HepG2 (cell line): ENCODE results near the gene CRNKL1. TPM values are rescaled to one million over a fixed set of nuclear protein-coding genes. Genes with fewer than 3 reads are reported as not detected.

Experiments
- ELF4 ChIP-seq: sonication (generic); formaldehyde crosslinking; IDR thresholded peaks from 2 replicates; pipeline ENCODE4 v1.5.0; 2020; ENCODE audit warnings: missing genetic modification reagents, mild to moderate bottlenecking, moderate library complexity, borderline replicate concordance
- FOXJ3 ChIP-seq: sonication (generic); formaldehyde crosslinking; IDR thresholded peaks from 2 replicates; pipeline ENCODE4 v1.4.0; 2020; ENCODE audit warnings: missing genetic modification reagents, mild to moderate bottlenecking, borderline replicate concordance
- MAF1 ChIP-seq: sonication (generic); formaldehyde crosslinking; IDR thresholded peaks from 2 replicates; pipeline ENCODE4 v1.5.0; 2020; ENCODE audit warnings: missing genetic modification reagents, borderline replicate concordance
- NFKB2 ChIP-seq: sonication (generic); formaldehyde crosslinking; IDR thresholded peaks from 2 replicates; pipeline ENCODE4 v1.4.0; 2020; ENCODE audit warnings: missing genetic modification reagents, borderline replicate concordance
- SIX1 ChIP-seq: sonication (generic); formaldehyde crosslinking; IDR thresholded peaks from 2 replicates; pipeline ENCODE4 v1.4.0; 2020; ENCODE audit warnings: missing genetic modification reagents, borderline replicate concordance
- STAT6 ChIP-seq: sonication (generic); formaldehyde crosslinking; IDR thresholded peaks from 2 replicates; pipeline ENCODE4 v1.4.0; 2020; ENCODE audit warnings: missing genetic modification reagents, mild to moderate bottlenecking, borderline replicate concordance
- ZMAT5 ChIP-seq: sonication (generic); formaldehyde crosslinking; IDR thresholded peaks from 2 replicates; pipeline ENCODE4 v1.5.0; 2020; ENCODE audit warnings: mild to moderate bottlenecking, low read depth, missing genetic modification reagents, borderline replicate concordance
- ZNF207 ChIP-seq: fragments of 450-650 bp; IDR thresholded peaks from 2 replicates; pipeline ENCODE4 v1.6.1; 2016; ENCODE audit warnings: antibody characterized with exemption, borderline replicate concordance
- ZNF776 ChIP-seq: sonication (generic); formaldehyde crosslinking; IDR thresholded peaks from 2 replicates; pipeline ENCODE4 v1.4.0; 2020; ENCODE audit warnings: mild to moderate bottlenecking, missing genetic modification reagents
- polyA plus RNA-seq, 8 experiments: library from polyadenylated mRNA; depleted of rRNA in 3 of 8; stranded (reverse) in 7 of 8; unstranded in 1 of 8; fragments of >200 nt; fragmentation: Illumina TruSeq in 4 of 8; extraction: Trizol in 4 of 8; gene quantifications; 2 replicates each; pipeline versions ENCODE4 v1.2.1 to v1.2.3, GENCODE V29; 2011 to 2016; ENCODE audit warnings: low read depth in 4 of 8, missing spikeins in 1 of 8, mixed read lengths in 1 of 8; ENCODE audit not compliant: insufficient read depth in 1 of 8
- total RNA-seq, 5 experiments: library from RNA; depleted of rRNA; stranded (reverse); fragments of >200 nt; fragmentation: Illumina TruSeq; extraction: Trizol; gene quantifications; 2 replicates each; pipeline ENCODE4 v1.2.3, GENCODE V29; 2016; ENCODE audit warnings: low read depth in 1 of 5
- TF ChIP-seq, protein P1 (sequence below), 2 experiments: fragments of 450-650 bp in 1 of 2; sonication (generic) in 1 of 2; formaldehyde crosslinking in 1 of 2; IDR thresholded peaks; 2 replicates each; pipeline versions ENCODE4 v1.6.1 to v1.8.0; 2016 to 2022; ENCODE audit warnings: antibody characterized with exemption in 1 of 2, mild to moderate bottlenecking in 1 of 2, missing genetic modification reagents in 1 of 2

CRNKL1 gene
- total and polyA plus RNA-seq, 2 of the 13 experiments (the other 11 are each of a cell fraction or from before 2014, with no cell fraction given): 12.3 to 64.5 TPM

- TF ChIP-seq NFKB2 (CRISPR knock-in tag) (peak; percentile 94), ZNF207 (no peak), STAT6 (CRISPR knock-in tag) (no peak; the same call in 1 of the 2 replicates), ELF4 (CRISPR knock-in tag) (0 out of 2 replicates have a peak, but pooled peaks have one; percentile 58), SIX1 (CRISPR knock-in tag) (peak; percentile 54; the same call in 1 of the 2 replicates), FOXJ3 (CRISPR knock-in tag) (peak; percentile 67), ZMAT5 (CRISPR knock-in tag) (peak; percentile 26; the same call in 1 of the 2 replicates), MAF1 (CRISPR knock-in tag) (no peak), ZNF776 (CRISPR knock-in tag) (peak; percentile 95; the same call in 1 of the 2 replicates)
- TF ChIP-seq, protein P1, sequence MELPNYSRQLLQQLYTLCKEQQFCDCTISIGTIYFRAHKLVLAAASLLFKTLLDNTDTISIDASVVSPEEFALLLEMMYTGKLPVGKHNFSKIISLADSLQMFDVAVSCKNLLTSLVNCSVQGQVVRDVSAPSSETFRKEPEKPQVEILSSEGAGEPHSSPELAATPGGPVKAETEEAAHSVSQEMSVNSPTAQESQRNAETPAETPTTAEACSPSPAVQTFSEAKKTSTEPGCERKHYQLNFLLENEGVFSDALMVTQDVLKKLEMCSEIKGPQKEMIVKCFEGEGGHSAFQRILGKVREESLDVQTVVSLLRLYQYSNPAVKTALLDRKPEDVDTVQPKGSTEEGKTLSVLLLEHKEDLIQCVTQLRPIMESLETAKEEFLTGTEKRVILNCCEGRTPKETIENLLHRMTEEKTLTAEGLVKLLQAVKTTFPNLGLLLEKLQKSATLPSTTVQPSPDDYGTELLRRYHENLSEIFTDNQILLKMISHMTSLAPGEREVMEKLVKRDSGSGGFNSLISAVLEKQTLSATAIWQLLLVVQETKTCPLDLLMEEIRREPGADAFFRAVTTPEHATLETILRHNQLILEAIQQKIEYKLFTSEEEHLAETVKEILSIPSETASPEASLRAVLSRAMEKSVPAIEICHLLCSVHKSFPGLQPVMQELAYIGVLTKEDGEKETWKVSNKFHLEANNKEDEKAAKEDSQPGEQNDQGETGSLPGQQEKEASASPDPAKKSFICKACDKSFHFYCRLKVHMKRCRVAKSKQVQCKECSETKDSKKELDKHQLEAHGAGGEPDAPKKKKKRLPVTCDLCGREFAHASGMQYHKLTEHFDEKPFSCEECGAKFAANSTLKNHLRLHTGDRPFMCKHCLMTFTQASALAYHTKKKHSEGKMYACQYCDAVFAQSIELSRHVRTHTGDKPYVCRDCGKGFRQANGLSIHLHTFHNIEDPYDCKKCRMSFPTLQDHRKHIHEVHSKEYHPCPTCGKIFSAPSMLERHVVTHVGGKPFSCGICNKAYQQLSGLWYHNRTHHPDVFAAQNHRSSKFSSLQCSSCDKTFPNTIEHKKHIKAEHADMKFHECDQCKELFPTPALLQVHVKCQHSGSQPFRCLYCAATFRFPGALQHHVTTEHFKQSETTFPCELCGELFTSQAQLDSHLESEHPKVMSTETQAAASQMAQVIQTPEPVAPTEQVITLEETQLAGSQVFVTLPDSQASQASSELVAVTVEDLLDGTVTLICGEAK (IDR thresholded peaks at IDR 0.05): peak; percentile 97
- TF ChIP-seq, protein P1 (CRISPR knock-in tag; IDR thresholded peaks at IDR 0.05): peak; percentile 91
Observed at GRCh38 chr20:20017001-20017843, 35.0 kb downstream of the CRNKL1 start, which contains the start of gene NAA20 (continued).
